HCT116 (cell line): Measurements from ENCODE around the gene GTF2H3. TPM values are rescaled to one million over a fixed set of nuclear protein-coding genes. Genes with fewer than 3 reads are reported as not detected.

Experiments
- ATAC-seq: fragments of 200-7000 bp; cut with Tn5 transposase; 2 replicates; pipeline ENCODE4 v1.9.1; 2020; ENCODE audit warnings: mild to moderate bottlenecking, moderate library complexity
- BruUV-seq: library from RNA; stranded (reverse); fragments of 400-500 nt; replicated peaks from 2 replicates; lab custom pipeline; 2021; lab: Mats Ljungman, UMichigan
- CTCF ChIA-PET: fragments of 300-600 bp; sonication (Branson Sonifier 250); formaldehyde crosslinking; loops from one replicate; lab custom pipeline; 2021; ENCODE audit warnings: antibody characterized with exemption; lab: Charles Lee
- POLR2A ChIA-PET: fragments of 300-600, 350-600 bp; sonication (Branson Sonifier 250); formaldehyde crosslinking; loops from one replicate; lab custom pipeline; 2021; ENCODE audit warnings: antibody characterized with exemption; lab: Charles Lee
- RAD21 ChIA-PET, 2 experiments: fragments of 300-600 bp; sonication (Branson Sonifier 250); formaldehyde crosslinking; loops; one replicate each; lab custom pipeline; 2023; ENCODE audit warnings: low total read pairs in 2 of 2; ENCODE audit not compliant: uncharacterized antibody in 2 of 2, unreplicated experiment in 2 of 2, low non-redundant PET in 1 of 2; lab: Charles Lee
- DNase-seq: peaks from one replicate; pipeline ENCODE4 v3.0.0-alpha.2; 2010; ENCODE audit warnings: low read depth, low spot score
- H2AFZ ChIP-seq: fragments of 200-600 bp; shearing (Covaris generic), sonication (generic); 2 replicates; pipeline ENCODE4 v1.6.1; 2017; ENCODE audit warnings: low read depth, mixed run types, mixed read lengths, antibody characterized with exemption, low read length; ENCODE audit not compliant: poor library complexity, severe bottlenecking
- H3K27ac ChIP-seq: 2 replicates; pipeline ENCODE4 v1.5.1; 2012; ENCODE audit warnings: low read depth, low read length
- H3K27me3 ChIP-seq: fragments of 200-600 bp; sonication (generic); 2 replicates; pipeline ENCODE4 v1.6.1; 2016; ENCODE audit warnings: mixed run types, low read length, mixed read lengths; ENCODE audit not compliant: insufficient read depth
- H3K36me3 ChIP-seq, 2 experiments: fragments of 200-500 bp in 1 of 2; fragments of 200-600 bp in 1 of 2; sonication (Bioruptor generic) in 1 of 2; sonication (generic) in 1 of 2; 2 replicates each; pipeline versions ENCODE4 v1.5.1 to v1.6.1; 2014 to 2016; ENCODE audit warnings: low read length in 2 of 2, inconsistent platforms in 1 of 2, mixed read lengths in 1 of 2, mixed run types in 1 of 2; ENCODE audit not compliant: insufficient read depth in 2 of 2, control insufficient read depth in 1 of 2
- H3K4me1 ChIP-seq, 2 experiments: fragments of 200-600 bp in 1 of 2; sonication (generic) in 1 of 2; 2 replicates each; pipeline versions ENCODE4 v1.5.1 to v1.6.1; 2012 to 2017; ENCODE audit warnings: low read length in 2 of 2, inconsistent platforms in 1 of 2, mild to moderate bottlenecking in 1 of 2, mixed read lengths in 1 of 2, mixed run types in 1 of 2, moderate library complexity in 1 of 2; ENCODE audit not compliant: insufficient read depth in 2 of 2, control insufficient read depth in 1 of 2
- H3K4me2 ChIP-seq: fragments of 200-600 bp; sonication (generic); 2 replicates; pipeline ENCODE4 v1.6.1; 2017; ENCODE audit warnings: mixed run types, low read length, mixed read lengths
- H3K4me3 ChIP-seq, 2 experiments: fragments of 200-600 bp in 1 of 2; sonication (generic) in 1 of 2; replicated peaks in 1 of 2; 2 replicates each; pipeline ENCODE4 v1.5.1; 2011 to 2016; ENCODE audit warnings: low read length in 2 of 2, control low read depth in 1 of 2, low read depth in 1 of 2, mild to moderate bottlenecking in 1 of 2, mixed read lengths in 1 of 2, mixed run types in 1 of 2
- H3K79me2 ChIP-seq: fragments of 200-600 bp; sonication (generic); 2 replicates; pipeline ENCODE4 v1.6.1; 2017; ENCODE audit warnings: mild to moderate bottlenecking, mixed run types, low read length, moderate library complexity, mixed read lengths; ENCODE audit not compliant: insufficient read depth
- H3K9ac ChIP-seq: fragments of 200-600 bp; sonication (generic); 2 replicates; pipeline ENCODE4 v1.6.1; 2016; ENCODE audit warnings: low read length, mixed read lengths
- H3K9me2 ChIP-seq: fragments of 200-600 bp; sonication (generic), shearing (Covaris generic); 2 replicates; pipeline ENCODE4 v1.6.1; 2017; ENCODE audit warnings: mixed run types, mild to moderate bottlenecking, moderate library complexity; ENCODE audit not compliant: insufficient read depth
- H3K9me3 ChIP-seq, 2 experiments: fragments of 200-500 bp in 1 of 2; fragments of 200-600 bp in 1 of 2; sonication (Bioruptor generic) in 1 of 2; sonication (generic) in 1 of 2; 2 replicates each; pipeline ENCODE4 v1.6.1; 2014 to 2017; ENCODE audit warnings: low read length in 2 of 2, mixed read lengths in 2 of 2, inconsistent platforms in 1 of 2, low read depth in 1 of 2, mild to moderate bottlenecking in 1 of 2, mixed run types in 1 of 2, moderate library complexity in 1 of 2; ENCODE audit not compliant: control insufficient read depth in 1 of 2, insufficient read depth in 1 of 2
- H4K20me1 ChIP-seq: fragments of 200-600 bp; sonication (generic), shearing (Covaris generic); 2 replicates; pipeline ENCODE4 v1.6.1; 2017; ENCODE audit warnings: mixed run types, mild to moderate bottlenecking, moderate library complexity; ENCODE audit not compliant: insufficient read depth
- CBX3 ChIP-seq: IDR thresholded peaks from 2 replicates; pipeline ENCODE4 v1.6.1; 2012; ENCODE audit warnings: low read depth
- CTCF ChIP-seq, 3 experiments: fragments of 200-600 bp in 1 of 3; sonication (generic) in 1 of 3; IDR thresholded peaks in 2 of 3; conservative IDR thresholded peaks in 1 of 3; 2 replicates each; pipeline ENCODE4 v1.5.1; 2012 to 2017; ENCODE audit warnings: low read depth in 2 of 3, low read length in 2 of 3, antibody characterized with exemption in 1 of 3, borderline replicate concordance in 1 of 3, control low read depth in 1 of 3, mild to moderate bottlenecking in 1 of 3, mixed read lengths in 1 of 3, mixed run types in 1 of 3, moderate library complexity in 1 of 3; ENCODE audit not compliant: insufficient read depth in 1 of 3
- ELF1 ChIP-seq: IDR thresholded peaks from 2 replicates; pipeline ENCODE4 v1.6.1; 2012; ENCODE audit warnings: low read depth, borderline replicate concordance
- EZH2phosphoT487 ChIP-seq: fragments of 200-600 bp; IDR thresholded peaks from 2 replicates; pipeline ENCODE4 v1.6.1; 2018; ENCODE audit warnings: antibody characterized with exemption, borderline replicate concordance
- FOSL1 ChIP-seq: IDR thresholded peaks from 2 replicates; pipeline ENCODE4 v1.6.1; 2012; ENCODE audit warnings: low read depth
- RAD21 ChIP-seq: IDR thresholded peaks from 2 replicates; pipeline ENCODE4 v1.6.1; 2012; ENCODE audit warnings: low read depth, mild to moderate bottlenecking
- SIN3A ChIP-seq: IDR thresholded peaks from 2 replicates; pipeline ENCODE4 v1.6.1; 2012; ENCODE audit warnings: low read depth
- SP1 ChIP-seq: IDR thresholded peaks from 2 replicates; pipeline ENCODE4 v1.6.1; 2012; ENCODE audit warnings: low read depth
- TCF7L2 ChIP-seq: IDR thresholded peaks from 2 replicates; pipeline ENCODE4 v1.7.0; 2011; ENCODE audit warnings: borderline replicate concordance, inconsistent platforms; ENCODE audit not compliant: insufficient read depth, insufficient read length; ENCODE audit errors: extremely low read depth
- YY1 ChIP-seq: IDR thresholded peaks from 2 replicates; pipeline ENCODE4 v1.6.1; 2011; ENCODE audit warnings: low read length, low read depth, moderate library complexity, mild to moderate bottlenecking; ENCODE audit not compliant: insufficient replicate concordance; ENCODE audit errors: extremely low read depth
- ZFX ChIP-seq: fragments of 450-650 bp; IDR thresholded peaks from 2 replicates; pipeline ENCODE4 v1.6.1; 2017
- intact Hi-C: fragments of 100-400 bp; cut with micrococcal nuclease; formaldehyde crosslinking; loops from 2 replicates; pipeline ENCODE4 v1.10.0; 2022
- total RNA-seq: library from RNA; stranded (reverse); gene quantifications from one replicate; pipeline ENCODE4 v1.2.1, GENCODE V29; 2021; ENCODE audit not compliant: unreplicated experiment

Gene GTF2H3
- total RNA-seq, 1 experiment from 2014 or later = 94.0 TPM

GRCh38 chr12:123597100-123597499 is 36.5 kb upstream of the GTF2H3 start:
- Histone ChIP-seq H2AFZ (no peak overlapping the region), H3K27ac (no peak overlapping the region), H4K20me1 (no peaks in the 10 kb centered on the region), H3K4me2 (no peak overlapping the region), H3K9ac (no peak overlapping the region), H3K4me1 (peaks cover 2 to 10% of the 10 kb centered on the region in 2 experiments; a peak in 3 of 4 replicates), H3K79me2 (peaks cover 54% of the 10 kb centered on the region), H3K9me3 (no peaks in the 10 kb centered on the region), H3K27me3 (no peaks in the 10 kb centered on the region), H3K36me3 (peaks cover 18 to 36% of the 10 kb centered on the region in 2 experiments), H3K9me2 (no peaks in the 10 kb centered on the region), H3K4me3 (no peak overlapping the region)
- intact Hi-C loops = no loop called here
- POLR2A ChIA-PET = no interaction called here
- no peak for DNase-seq
- CTCF ChIA-PET = no interaction called here
- no peak for TF ChIP-seq TCF7L2
- no peak for TF ChIP-seq EZH2phosphoT487
- no peak for TF ChIP-seq SP1
- no peak for TF ChIP-seq CBX3
- no peak for TF ChIP-seq RAD21
- no peak for TF ChIP-seq SIN3A
- TF ChIP-seq YY1 = no peak
- TF ChIP-seq ZFX = no peak
- TF ChIP-seq CTCF (IDR thresholded peaks at IDR 0.05 in 2 of 3, conservative IDR thresholded peaks at IDR 0.05 in 1 of 3; ENCODE audit: borderline replicate concordance in 1 of 3, insufficient read depth in 1 of 3, low read depth in 2 of 3, low read length in 2 of 3) = no peak
- no peak for TF ChIP-seq ELF1
- no peak for TF ChIP-seq FOSL1
- RAD21 ChIA-PET = no interaction called here
- no peak for ATAC-seq
- TSS peak; percentile 44 for BruUV-seq
